ENCODE results near the gene DCTN2. TPM values are rescaled to one million over a fixed set of nuclear protein-coding genes. Genes with fewer than 3 reads are reported as not detected.

DCTN2 gene
- total RNA-seq, 4 donors from 2014 or later, result 164 to 199 (median 193) TPM

DNA sequence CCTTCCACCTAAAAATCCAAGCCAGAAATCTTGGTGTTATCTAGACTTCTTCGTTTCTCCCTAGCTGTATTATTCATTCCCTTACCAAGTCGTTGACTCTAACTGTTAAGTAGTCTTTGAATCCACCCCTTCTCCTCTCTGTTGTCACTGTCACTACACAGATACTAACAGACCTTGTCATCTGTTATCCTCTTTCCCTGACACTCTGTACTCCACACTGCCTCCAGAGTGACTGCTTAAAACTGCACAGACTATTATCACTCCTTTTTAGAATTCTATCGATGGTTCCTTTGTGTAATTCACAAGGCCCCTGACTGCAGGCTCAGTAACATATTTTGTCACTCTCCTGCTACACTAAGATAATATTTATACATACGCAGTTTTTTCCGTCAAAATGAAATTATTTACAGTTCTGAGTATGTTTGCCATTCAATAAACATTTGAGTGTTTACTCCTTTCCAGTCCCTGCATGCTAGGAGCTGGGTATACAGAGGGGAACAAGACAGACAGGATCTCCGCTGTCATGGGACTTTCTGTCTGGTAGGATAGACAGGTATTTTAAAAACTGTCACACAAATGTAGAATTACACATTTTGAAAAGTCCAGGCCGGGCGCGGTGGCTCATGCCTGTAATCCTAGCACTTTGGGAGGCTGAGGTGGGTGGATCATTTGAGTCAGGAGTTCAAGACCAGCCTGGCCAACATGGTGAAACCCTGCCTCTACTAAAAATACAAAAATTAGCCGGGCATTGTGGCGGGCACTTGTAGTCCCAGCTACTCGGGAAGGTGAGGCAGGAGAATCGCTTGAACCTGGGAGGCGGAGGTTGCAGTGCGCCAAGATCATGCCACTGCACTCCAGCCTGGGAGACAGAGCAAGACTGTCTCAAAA is 55.4 kb downstream of the DCTN2 start:
- intact Hi-C loops (cut with DNase I), result no loop called here
- WGBS, 2 donors, result 92 to 93% methylated on average over 15 of the region's 15 CpGs
- TF ChIP-seq POLR2A (IDR thresholded peaks at IDR 0.05), result no peak
- TF ChIP-seq, protein P1, sequence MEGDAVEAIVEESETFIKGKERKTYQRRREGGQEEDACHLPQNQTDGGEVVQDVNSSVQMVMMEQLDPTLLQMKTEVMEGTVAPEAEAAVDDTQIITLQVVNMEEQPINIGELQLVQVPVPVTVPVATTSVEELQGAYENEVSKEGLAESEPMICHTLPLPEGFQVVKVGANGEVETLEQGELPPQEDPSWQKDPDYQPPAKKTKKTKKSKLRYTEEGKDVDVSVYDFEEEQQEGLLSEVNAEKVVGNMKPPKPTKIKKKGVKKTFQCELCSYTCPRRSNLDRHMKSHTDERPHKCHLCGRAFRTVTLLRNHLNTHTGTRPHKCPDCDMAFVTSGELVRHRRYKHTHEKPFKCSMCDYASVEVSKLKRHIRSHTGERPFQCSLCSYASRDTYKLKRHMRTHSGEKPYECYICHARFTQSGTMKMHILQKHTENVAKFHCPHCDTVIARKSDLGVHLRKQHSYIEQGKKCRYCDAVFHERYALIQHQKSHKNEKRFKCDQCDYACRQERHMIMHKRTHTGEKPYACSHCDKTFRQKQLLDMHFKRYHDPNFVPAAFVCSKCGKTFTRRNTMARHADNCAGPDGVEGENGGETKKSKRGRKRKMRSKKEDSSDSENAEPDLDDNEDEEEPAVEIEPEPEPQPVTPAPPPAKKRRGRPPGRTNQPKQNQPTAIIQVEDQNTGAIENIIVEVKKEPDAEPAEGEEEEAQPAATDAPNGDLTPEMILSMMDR (IDR thresholded peaks at IDR 0.05), result no peak
- no peak for DNase-seq
- H3K4me3 ChIP-seq (replicated peaks in 1 of 3), result no peak overlapping the region
- H3K27ac ChIP-seq, result no peak overlapping the region
- H3K27me3 ChIP-seq, result no peaks in the 10 kb centered on the region
- H3K4me1 ChIP-seq, result peaks cover 7 to 14% of the 10 kb centered on the region in 2 donors
- peaks cover 12 to 21% of the 10 kb centered on the region in 2 donors for H3K36me3 ChIP-seq
- H3K9me3 ChIP-seq, result no peaks in the 10 kb centered on the region

DNA sequence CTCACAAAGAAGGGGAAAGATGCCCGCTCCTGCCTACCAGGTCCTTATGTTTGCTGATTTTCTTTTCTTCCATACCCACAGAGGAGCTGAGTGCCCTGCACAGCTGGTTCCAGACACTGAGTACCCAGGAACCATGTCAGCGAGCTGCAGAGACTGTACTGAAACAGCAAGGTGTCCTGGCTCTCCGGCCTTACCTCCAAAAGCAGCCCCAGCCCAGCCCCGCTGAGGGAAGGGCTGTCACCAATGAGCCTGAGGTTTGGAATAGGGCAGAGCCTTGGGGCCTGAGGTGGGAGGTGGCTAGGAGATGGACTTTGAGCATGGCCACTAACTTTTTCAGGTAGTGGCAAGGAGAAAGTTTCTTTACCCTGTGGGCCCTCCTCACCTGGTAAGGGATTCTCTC is 56.9 kb downstream of the DCTN2 start:
- no peak for DNase-seq
- Histone ChIP-seq H3K27me3 (no peaks in the 10 kb centered on the region), H3K4me1 (peaks cover 7 to 14% of the 10 kb centered on the region in 2 donors), H3K9me3 (no peaks in the 10 kb centered on the region), H3K27ac (no peak overlapping the region), H3K36me3 (peaks cover 12 to 21% of the 10 kb centered on the region in 2 donors), H3K4me3 (replicated peaks in 1 of 3) (no peak overlapping the region)
- intact Hi-C loops (cut with DNase I), result no loop called here
- no peak for TF ChIP-seq POLR2A (IDR thresholded peaks at IDR 0.05)
- TF ChIP-seq, protein P1 (IDR thresholded peaks at IDR 0.05), result no peak
- 92 to 97% methylated on average over 4 of the region's 4 CpGs for WGBS, 2 donors

DNA sequence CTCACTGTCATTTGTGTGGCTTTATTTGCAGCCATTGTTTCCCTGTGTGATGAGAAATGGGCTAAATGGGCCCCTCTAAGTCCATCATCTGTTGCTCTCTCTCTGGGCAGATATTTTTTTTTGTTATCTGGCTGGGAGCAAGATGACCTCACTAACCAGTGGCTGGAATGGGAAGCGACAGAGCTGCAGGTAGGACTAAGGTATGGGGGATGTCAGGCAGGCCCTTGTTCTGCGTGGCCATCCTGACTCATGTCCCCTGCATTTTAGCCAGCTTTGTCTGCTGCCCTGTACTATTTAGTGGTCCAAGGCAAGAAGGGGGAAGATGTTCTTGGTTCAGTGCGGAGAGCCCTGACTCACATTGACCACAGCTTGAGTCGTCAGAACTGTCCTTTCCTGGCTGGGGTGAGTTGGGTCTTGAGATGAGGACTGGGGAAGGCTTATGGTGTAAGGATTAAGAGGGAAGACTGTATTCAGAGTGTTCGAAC is 57.8 kb downstream of the DCTN2 start:
- Histone ChIP-seq H3K4me1 (peaks cover 7 to 14% of the 10 kb centered on the region in 2 donors), H3K27me3 (no peaks in the 10 kb centered on the region), H3K27ac (no peak overlapping the region), H3K36me3 (peaks cover 12 to 21% of the 10 kb centered on the region in 2 donors), H3K4me3 (replicated peaks in 1 of 3) (no peak overlapping the region), H3K9me3 (no peaks in the 10 kb centered on the region)
- 92 to 98% methylated on average over 5 of the region's 5 CpGs for WGBS, 2 donors
- DNase-seq, result no peak
- no peak for TF ChIP-seq POLR2A (IDR thresholded peaks at IDR 0.05)
- TF ChIP-seq, protein P1 (IDR thresholded peaks at IDR 0.05), result no peak
- intact Hi-C loops (cut with DNase I), result loop anchor here (2.0 kb wide), 1 partner anchor 58 kb away; the partner anchor contains the start of gene DCTN2

DNA sequence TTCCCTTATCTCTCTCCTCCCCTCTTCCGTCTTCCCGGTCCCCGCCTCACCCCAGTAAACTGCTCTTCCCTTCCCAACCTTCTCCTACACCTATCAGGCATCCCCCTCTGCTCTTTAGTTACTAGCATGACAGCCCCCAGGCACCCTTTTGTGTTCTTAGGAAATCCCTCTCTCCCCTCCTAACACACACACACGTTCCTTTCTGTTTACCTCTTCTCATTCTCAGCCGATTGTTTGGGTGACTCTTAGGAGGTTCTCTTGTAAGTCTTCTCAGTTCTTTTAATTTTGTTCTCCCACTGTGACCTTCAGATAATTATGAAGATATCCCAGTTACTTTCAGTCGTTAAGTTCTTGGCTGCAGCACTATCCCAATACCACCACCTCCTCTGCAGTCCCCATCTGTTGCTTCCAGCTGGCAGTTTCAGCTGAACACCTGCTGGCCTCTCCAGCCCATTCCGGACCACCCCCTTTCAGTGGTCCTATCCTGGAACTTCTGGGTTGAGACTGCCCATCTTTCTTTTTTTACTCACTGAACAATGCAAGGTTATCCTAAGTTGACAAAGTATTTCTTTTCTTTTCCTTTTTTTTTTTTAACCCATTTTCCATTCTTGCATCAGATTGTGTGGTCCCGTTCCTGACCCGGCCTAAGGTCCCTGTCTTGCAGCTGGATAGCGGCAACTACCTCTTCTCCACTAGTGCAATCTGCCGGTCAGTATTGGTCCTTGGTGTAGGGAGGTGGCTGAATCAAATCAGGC is 58.4 kb downstream of the DCTN2 start:
- no peak for DNase-seq
- TF ChIP-seq POLR2A (IDR thresholded peaks at IDR 0.05), result no peak
- TF ChIP-seq, protein P1 (IDR thresholded peaks at IDR 0.05), result no peak
- 29 to 30% methylated on average over 11 of the region's 11 CpGs for WGBS, 2 donors
- H3K36me3 ChIP-seq, result peaks cover 12 to 21% of the 10 kb centered on the region in 2 donors
- peak overlapping the region in 2 of 3 donors; percentile 38 to 65 for H3K27ac ChIP-seq
- no peaks in the 10 kb centered on the region for H3K27me3 ChIP-seq
- intact Hi-C loops (cut with DNase I), result loop anchor here (2.0 kb wide), 1 partner anchor 58 kb away; the partner anchor contains the start of gene DCTN2
- no peaks in the 10 kb centered on the region for H3K9me3 ChIP-seq
- peaks cover 7 to 14% of the 10 kb centered on the region in 2 donors for H3K4me1 ChIP-seq
- H3K4me3 ChIP-seq (replicated peaks in 1 of 3), result peak overlapping the region; percentile 27 to 88 (median 81)

All from thyroid gland (tissue), 4 donors.